Measurements from ENCODE around the gene CBY1.
A peak's percentile ranks its signal among the peaks of the same experiment; 100 is the strongest.

The CBY1 gene

DNA sequence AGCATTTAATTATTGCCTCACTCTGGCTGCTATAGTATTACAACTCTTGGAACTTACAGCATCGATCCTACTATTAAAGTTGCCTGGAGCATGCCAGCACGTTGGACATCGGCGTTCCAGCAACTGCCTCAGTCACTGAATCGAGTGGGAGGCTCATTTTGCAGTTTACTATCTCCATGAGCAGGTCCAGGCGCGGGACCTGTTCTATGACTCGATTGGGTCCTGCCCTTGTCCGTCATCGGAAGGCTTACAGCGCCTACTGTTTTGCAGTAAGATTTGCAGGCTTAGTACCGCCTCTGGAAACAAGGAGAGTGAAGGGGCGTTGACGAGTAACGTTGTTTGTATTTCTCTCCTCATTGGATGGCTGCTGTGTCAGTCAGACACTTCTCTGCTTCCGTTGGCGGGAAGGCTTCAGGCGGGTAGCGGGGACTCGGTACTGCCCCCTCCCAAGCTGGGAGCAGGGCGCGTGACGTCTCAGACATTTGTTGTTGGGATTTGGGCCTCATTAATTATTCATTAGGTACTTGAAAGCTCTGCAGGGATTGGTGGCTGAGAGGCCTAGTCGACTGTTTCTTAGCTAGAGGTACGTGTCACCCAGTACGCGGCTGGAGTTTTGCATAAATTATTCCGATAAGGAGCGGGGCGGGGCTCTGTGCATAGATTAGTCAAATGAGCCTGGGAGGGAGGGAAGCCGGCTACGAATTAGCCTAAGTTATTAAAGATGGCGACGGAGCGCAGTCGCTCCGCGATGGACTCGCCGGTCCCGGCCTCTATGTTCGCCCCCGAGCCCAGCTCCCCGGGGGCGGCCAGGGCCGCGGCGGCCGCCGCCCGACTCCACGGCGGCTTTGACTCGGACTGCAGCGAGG is 49.0 kb downstream of the CBY1 start, which contains the start of gene GTPBP1:
GTPBP1 (plus strand) TSS at position 710 of the 866 bp plus-strand sequence; CDS start at position 722, 12 bp downstream.
- DNase-seq, result peak; percentile 99

DNA sequence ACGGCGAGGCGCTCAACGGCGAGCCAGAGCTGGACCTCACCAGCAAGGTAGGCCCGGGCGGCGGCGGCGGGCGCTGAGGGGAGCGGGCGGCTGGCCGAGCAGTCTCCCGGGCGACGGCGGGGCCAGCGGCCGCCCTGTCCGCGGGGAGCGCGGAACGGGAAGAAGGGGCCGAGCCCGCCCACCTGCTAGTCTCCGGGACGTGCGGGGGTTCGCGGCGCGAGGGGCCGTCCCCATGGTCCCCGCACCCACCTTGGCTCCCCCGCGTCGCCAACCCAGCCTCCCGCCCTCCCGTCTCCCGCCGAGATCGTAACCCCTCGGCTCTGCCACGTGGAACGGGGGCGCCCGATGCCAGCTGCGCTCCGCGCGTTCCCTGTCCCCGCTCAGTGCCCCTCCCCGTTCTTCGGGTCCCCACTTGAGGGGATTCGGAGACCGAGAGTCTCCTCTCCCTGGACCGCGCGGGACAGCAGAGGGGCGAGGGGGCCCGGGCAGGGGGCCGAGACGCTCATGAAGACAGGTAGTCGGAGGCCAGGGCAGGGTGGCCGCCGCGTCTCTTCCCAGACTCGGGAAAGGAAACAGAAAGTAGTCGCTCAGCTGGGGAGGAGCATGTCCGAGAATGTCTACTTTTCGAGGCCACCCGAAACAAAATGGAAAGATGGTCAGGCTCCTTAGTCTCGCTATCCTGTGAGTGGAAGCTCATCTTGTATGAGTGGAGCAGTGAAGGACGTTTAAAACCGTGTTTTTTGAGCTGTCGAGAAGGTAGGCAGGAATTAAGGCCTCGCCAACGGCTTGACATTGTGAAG is 49.9 kb downstream of the CBY1 start:
- DNase-seq, result no peak

DNA sequence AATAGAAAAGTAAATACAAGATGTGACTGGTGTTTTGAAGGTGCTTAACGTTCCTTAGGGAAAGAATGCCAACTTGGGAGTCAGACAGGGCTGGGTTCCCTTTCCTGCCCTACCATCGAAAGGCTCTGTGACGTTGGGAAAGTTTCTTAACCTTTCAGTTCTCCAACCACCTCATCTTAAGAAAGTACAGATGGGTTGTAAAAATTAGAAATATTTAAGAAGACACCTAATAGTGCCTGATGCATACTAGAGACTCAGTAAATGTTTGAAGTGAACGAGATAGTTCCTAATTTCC is 50.4 kb downstream of the CBY1 start:
- no peak for DNase-seq

DNA sequence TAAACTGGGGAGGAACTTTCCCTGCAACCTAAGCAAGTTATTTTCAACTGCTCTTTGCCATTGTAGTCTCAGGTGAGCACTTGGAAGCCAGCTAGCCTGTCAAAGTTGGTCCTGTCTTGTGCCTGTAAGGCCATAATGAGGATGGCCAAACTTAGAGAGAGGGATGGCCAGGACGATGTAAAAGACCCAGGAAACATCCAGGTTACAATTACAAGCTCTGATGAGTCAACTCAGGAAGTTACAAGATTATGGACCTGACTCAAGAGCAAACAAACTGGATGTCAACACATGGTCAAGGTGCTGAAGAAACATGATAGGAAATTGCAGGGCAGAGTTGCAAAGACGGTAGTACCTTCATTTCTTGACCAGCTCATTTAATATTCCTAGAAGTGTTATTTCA is 50.9 kb downstream of the CBY1 start:
- DNase-seq, result no peak

DNA sequence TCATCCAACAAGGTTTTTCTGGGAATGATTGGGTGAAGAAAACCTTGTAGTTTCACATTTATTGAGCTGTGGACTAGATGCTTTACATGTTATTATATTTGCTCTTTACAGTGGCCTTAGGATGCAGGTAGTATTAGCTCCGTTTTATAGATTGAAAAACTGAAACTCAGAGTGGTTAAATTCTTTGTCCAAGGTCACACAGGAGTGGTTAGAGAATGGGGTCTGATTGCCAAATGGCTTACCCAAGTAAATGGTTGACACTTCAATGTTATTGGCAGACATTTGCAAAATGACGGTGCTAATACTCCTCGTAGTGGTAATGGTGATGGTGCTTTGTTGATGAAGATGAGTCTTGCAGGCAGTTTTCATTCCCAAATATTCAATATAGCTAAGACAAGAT is 51.5 kb downstream of the CBY1 start:
- DNase-seq, result no peak

DNA sequence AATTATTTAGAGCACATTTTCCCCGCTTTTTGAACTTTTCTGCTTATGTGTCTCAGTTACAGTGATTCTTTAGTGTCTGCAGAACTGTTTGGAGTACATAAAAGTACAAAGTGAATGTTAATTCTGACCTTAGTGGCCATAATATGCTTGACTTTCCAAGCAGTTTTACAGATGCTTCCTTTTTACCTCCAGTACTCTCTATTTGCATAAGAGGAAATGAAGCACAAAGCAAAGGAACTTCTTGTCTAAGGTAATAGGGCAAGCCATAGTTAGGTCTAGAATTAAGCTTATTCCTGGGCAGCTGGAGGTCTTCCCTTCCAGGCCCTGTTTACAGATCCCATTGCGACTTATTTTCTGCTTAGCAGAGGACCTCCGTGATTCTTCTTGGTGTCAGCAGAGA is 52.9 kb downstream of the CBY1 start:
- no peak for DNase-seq

DNA sequence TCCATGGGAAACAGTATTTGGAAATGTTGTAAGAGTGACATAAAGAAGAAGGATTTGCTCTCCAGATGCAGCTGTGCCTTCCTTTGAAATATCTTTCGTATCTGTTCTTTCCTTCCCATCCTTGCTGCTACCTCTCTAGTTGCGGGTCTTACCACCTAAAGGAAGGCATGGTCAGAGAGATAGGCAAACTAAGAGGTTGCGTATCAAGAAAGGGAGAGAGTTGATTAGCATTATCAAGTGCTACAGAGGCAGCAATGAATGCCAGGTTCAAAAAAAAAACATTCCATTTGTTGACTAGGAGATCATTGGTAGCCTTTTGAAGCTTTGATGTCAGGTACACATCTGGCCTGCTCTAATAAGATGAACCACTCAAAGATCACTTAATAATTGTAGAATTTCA is 53.9 kb downstream of the CBY1 start:
- DNase-seq, result no peak

DNA sequence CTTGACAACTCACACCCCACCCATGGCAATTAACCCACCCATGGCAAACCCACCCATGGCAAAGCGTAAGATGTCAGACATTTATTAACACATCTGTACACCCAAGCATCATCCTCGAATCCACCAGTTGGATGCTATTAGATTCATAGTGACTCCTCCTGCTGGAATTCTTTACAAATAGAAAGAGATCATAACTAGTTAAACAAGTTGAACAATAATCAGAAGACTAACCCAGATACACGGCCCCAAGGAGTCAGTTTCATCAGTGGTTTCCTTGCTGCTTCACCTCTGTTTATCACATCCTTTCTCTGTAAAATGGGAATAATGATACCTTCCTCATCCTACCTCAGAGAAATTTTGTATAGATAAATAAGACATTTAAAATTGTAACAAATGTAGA is 54.4 kb downstream of the CBY1 start:
- DNase-seq, result no peak

DNA sequence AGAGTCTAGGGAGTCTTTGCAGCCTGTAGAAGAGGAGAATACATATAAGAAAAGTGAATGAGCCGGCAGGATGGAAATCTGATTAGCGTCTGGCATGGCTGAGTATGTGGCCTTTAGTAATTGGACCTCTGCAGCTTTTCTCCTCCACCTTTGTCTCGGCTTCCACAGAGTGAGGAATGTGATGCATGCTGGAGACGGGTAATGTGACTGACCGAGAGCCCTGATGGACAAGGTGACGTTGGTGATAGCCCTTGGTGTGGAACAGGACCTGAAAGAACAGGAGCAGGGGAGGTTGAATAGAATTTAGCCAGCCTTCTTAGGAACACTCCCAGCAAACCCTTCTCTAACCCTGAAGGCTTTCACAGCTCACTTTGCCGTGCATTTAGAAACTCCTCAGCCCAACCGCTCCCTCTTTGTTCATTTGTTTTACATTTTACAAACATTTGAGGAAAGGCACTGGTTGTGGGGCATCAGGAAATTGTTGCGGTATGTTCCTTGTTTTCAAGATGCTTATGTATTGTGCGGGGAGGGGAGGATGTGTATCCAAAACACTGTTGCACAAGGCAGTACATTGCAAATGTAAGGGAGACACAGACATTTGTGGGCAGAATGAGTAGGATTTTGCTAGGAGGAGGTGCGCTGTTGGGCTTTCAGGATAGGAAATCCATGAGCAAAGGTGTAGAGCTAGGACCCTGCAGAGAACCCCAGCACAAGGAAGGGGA is 56.2 kb downstream of the CBY1 start:
- no peak for DNase-seq

DNA sequence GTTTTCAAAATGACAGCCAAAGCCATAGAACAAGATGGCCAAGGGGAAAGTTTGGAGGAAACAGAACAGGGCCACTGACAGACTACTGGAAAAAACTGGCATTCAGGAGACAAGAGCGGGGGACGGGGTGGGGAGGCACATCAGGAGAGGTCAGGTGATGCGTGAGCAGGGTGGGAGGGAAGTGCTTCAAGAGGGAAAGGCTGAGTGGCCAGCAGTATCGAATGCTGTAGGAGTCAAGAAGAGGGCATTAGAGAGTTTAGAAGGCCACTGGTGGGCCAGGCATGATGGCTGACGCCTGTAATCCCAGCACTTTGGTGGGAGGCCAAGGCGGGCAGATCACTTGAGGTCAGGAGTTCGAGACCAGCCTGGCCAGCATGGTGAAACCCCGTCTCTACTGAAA is 57.5 kb downstream of the CBY1 start:
- DNase-seq, result no peak

DNA sequence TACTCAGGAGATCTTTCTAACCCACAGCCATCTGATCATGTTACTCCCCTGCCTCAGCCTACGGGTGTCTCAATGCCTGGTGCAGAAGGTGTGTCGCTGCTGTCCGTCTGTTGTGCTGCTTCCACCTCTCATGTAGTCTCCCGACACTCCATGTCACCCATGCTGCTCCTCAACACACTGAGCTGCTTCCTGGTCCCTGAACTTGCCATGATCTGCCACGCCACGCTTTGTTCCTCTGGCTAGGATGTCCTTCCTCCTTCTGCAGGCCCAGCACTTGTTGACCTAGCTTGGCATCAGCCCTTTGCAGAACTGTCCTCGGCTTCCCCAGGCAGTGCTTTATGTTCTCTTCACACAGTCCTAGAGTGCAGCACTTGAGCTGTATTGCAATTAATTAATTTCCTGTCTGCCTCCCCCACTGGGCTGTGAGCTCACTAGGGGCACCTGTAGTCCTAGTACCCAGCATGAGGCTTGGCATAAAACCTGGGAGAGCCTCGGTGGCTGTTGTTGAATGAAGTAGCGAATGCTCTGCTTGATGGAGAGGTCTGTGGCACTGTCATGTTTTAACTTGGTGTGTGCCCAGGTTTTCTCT is 58.8 kb downstream of the CBY1 start:
- no peak for DNase-seq

DNA sequence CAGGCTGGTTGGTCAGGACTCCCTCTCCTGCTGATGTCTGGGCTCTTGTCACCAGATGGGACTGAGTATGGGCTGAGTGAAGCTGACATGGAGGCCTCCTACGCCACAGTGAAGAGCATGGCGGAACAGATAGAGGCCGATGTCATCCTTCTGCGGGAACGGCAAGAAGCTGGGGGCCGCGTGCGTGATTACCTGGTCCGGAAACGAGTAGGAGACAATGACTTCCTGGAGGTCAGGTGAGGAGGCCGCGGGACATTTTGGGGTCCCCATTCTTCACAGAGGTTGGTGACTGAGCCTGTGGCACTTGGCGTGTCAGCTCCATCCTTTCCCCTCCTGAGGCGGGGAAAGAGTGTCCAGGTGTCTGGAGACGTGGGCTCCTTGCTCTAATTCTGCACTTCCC is 59.4 kb downstream of the CBY1 start:
- DNase-seq, result no peak

DNA sequence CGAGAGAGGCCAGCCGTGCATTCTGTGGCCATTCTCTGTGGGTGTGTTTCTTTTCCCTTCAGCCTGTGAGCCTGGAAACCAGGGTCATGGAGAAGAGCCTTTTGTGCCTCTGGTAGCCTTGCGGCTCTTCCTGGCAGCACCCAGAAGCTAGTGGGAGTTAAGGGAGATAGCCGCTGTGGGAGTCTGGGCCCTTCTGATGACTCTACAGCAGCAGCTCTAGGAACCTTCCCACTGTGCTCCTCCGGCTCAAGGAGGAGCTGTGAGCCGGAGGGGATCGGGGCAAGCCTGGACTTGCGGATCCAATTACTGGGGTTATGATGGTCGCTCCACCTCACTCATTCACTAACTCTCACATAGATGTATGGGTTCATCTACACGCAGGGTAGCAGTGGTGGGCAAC is 59.8 kb downstream of the CBY1 start:
- no peak for DNase-seq

DNA sequence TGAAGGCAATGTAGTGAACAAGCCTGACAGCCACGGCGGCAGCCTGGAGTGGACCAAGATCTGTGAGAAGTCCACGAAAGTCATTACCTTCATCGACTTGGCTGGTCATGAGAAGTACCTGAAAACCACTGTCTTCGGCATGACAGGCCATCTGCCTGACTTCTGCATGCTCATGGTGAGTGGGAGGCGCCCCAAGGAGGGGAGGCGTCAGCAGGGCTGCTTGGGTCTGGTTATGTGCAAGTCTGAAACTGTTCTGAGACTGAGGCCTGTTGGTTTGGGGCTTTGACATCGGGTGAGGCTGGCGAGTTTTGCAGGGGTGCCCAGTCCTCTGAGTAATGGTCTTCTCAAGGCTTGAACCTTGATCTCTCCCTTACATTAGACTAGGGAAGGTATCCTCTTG is 60.4 kb downstream of the CBY1 start:
- DNase-seq, result no peak

DNA sequence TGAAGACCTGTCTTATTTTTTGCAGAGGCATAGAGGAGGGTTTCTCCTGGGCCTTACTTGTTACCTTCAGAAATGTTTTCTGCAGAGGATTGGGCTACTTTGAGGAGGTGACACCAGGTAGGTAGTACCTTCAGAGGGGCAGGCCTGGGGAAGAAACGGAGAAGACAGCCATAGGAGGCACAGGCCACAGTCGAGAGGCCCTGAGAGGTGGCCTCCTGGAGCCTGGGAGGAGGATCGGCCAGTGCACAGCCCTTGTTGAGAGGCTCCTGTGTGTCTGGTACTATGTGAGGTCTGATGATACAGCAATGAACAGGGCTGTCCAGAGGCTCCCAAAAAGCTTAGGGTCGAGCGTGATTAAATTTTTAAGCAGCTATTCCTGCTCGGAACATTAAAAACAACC is 60.8 kb downstream of the CBY1 start:
- DNase-seq, result no peak

DNA sequence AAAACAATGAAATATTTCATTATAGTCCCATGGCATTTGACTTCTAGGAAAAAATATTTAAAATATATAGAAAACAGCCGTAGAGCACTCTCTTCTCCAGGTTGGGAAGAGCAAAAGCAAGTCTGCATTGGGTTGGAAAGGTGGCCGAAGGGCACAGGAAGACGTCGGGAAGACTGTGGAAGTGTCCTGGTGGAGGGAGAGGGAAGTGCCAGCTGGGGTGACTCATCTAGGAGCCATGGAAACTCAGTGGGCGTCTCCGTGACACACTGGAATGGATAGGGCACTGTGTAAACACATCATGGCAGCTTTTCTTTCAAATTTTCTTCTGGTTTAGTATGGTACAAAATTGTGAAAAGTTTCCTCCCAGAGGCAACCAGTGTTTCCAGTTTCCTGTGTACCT is 62.0 kb downstream of the CBY1 start:
- no peak for DNase-seq

DNA sequence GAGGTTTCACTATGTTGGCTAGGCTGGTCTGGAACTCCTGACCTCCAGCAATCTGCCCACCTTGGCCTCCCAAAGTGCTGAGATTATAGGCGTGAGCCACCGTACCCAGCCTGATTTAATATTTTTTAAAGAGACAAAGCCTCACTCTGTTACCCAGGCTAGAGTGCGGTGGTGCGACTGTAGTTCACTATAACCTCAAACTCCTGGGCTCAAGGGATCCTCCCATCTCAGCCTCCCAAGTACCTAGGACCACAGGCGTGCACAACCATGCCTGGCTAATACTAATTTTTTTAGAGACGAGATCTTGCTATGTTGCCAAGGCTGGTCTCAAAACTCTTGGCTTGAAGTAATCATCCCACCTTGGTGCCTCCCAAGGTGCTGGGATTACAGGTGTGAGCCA is 62.8 kb downstream of the CBY1 start:
- no peak for DNase-seq

DNA sequence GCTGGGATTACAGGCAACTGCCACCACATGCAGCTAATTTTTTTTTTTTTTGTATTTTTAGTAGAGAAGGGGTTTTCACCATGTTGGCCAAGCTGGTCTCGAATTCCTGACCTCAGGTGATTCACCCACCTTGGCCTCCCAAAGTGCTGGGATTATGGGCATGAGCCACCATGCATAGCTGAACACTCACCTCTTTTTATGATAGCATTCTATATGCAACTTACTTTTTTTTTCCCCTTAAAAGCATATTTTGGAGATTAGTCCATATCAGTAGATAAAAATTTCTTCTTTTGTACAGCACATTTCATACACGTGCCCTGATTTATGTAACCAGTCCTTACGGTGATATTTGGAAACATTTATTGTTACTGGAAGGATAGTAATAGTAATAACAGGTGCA is 63.9 kb downstream of the CBY1 start:
- no peak for DNase-seq

DNA sequence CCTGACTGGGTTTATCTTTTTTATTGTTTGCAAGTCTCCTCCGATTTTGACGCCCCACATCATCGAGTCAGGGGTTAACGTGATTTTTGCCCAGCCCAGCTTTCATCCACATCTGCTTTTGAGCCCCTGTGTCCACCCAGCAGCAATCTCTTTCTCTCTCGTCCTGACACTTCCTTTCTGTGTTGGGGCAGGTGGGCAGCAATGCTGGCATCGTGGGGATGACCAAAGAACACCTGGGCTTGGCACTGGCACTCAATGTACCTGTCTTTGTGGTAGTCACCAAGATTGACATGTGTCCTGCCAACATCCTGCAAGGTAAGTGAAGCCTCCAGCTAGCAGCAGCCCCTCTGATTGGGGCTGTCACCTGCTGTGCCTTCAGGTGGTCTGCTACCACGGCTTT is 65.1 kb downstream of the CBY1 start:
- no peak for DNase-seq

Data from NCI-H526 treated with DMSO at 0.1 percent for 48 hours (cell line).